ENCODE data around the gene IGIP. TPM values are rescaled to one million over a fixed set of nuclear protein-coding genes. Genes with fewer than 3 reads are reported as not detected.

Gene IGIP
- total RNA-seq, 1 donor from 2014 or later, result 11.8 TPM

- ATAC-seq, result no peak
- intact Hi-C loops (cut with micrococcal nuclease), result no loop called here
- no peak for DNase-seq
Observed at GRCh38 chr5:140109759-140110645, 15.7 kb upstream of the IGIP start.

DNA sequence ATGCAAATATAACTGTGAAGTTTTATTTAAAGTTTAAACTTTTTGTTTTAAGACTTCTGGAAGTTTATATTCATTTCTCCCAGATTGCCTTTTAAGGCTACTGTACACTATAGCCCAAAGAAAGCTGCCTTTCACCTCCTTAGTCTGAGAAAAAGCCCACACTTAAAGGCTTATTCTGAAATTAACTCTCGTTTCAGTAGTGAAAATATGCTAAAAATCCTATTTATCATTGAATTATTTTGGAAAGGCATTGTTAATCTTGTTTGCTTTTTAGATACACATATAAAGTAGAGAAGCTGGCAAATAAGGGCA, 15.1 kb upstream of the IGIP start:
- no peak for ATAC-seq
- DNase-seq, result no peak
- intact Hi-C loops (cut with micrococcal nuclease), result no loop called here

GRCh38 chr5:140111011-140111858, 14.5 kb upstream of the IGIP start:
- intact Hi-C loops (cut with micrococcal nuclease), result no loop called here
- no peak for ATAC-seq

DNA sequence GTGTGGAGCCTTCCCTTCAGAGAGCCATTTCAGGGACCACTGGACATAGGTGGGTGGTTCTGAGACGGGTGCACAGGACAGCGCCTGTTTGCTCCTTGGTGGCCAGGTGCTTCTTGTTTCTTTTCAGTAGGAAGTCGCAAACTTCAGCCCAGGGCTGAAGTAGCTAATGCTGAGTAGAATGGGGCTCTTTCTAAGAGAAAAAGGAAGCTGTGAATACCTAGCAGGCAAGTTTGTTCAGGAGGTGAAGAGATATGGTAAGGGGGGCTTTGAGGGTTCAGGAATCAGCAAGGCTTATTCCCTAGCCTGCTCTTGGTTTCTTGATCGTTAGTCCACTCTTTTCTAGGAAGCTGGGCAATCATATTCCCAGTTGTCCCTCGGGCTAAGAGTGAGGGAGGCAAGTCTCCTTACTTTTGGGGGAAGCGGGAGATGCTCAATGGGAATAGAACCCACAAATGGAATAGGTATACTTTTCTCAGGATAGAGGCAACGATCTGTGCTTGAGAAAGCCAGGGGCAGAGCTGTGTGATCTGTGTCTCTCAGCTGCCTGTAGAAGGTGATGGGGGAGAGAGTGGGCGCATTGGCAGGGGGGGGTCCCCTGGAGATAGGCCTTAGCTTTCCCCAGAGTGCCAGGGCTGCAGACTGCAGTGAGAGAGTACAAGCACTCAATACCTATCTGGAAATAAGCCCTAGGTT, 13.7 kb upstream of the IGIP start:
- DNase-seq (no peak), ATAC-seq (no peak)
- intact Hi-C loops (cut with micrococcal nuclease), result no loop called here

More at GRCh38 chr5:140111011-140111858, 14.5 kb upstream of the IGIP start:
- DNase-seq, result no peak

- no peak for ATAC-seq
- intact Hi-C loops (cut with micrococcal nuclease), result no loop called here
- no peak for DNase-seq
Observed at GRCh38 chr5:140112685-140113179, 13.0 kb upstream of the IGIP start.

DNA sequence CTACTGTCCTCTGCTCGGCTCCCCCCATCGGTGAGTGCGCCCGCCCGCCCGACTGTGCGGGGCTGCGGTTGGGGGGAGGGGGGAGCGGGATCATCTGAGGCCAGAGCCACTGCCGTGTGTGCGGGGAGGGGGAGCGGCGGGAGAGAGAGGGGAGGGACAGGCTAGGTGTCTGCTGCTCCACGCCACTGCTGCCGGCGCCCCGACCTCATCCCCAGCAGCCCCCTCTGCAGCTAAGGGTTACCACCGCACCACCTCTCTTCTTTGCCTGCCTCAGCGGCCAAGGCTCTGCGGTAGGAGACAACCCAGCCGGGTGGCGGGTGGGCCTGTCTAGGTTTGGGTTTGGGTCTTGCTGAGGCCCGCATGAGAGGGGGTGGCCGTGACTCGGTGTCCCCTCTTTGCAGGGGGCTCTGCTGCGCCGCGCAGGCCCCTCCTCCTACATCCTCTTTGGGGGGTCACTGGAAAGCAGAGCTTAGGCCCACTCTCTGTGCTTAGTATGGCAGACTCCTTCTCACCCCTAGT, 12.5 kb upstream of the IGIP start:
- intact Hi-C loops (cut with micrococcal nuclease), result no loop called here
- DNase-seq (peak; percentile 32), ATAC-seq (peak; percentile 15)

- DNase-seq, result peak; percentile 97
- intact Hi-C loops (cut with micrococcal nuclease), result no loop called here
- ATAC-seq, result peak; percentile 95
Observed at GRCh38 chr5:140113699-140114263, 12.0 kb upstream of the IGIP start, which contains the start of gene PURA. Gene PURA, plus strand, starts transcription at chr5:140114109. Its CDS starts 73 bp downstream, at chr5:140114182.

DNA sequence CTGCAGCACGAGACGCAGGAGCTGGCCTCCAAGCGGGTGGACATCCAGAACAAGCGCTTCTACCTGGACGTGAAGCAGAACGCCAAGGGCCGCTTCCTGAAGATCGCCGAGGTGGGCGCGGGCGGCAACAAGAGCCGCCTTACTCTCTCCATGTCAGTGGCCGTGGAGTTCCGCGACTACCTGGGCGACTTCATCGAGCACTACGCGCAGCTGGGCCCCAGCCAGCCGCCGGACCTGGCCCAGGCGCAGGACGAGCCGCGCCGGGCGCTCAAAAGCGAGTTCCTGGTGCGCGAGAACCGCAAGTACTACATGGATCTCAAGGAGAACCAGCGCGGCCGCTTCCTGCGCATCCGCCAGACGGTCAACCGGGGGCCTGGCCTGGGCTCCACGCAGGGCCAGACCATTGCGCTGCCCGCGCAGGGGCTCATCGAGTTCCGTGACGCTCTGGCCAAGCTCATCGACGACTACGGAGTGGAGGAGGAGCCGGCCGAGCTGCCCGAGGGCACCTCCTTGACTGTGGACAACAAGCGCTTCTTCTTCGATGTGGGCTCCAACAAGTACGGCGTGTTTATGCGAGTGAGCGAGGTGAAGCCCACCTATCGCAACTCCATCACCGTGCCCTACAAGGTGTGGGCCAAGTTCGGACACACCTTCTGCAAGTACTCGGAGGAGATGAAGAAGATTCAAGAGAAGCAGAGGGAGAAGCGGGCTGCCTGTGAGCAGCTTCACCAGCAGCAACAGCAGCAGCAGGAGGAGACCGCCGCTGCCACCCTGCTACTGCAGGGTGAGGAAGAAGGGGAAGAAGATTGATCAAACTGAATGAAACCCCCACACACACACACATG, 11.2 kb upstream of the IGIP start:
- ATAC-seq (peak; percentile 53), DNase-seq (peak; percentile 79)
- intact Hi-C loops (cut with micrococcal nuclease), result no loop called here

- ATAC-seq (no peak), DNase-seq (no peak)
- intact Hi-C loops (cut with micrococcal nuclease), result no loop called here
Observed at GRCh38 chr5:140115186-140115500, 10.6 kb upstream of the IGIP start.

DNA sequence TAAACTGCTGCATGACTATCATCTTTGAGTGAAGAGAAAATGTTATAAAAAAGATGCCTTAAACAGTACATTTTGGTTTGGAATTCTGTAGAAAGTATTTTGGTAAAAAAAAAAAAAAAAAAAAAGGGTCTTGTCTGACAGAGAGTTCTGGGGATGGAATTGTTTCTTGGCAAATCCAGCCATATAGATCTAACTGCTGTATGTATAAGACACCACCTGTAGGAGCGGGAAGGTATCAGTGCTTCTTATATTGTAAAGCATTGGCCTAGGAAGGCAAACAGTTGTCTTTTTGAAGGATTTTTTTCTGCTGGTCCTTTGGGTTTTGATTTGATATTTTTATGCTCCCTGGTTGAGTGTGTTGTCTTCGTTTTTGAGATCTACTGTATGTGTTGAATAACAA, 9.0 kb upstream of the IGIP start:
- no peak for ATAC-seq
- no peak for DNase-seq
- intact Hi-C loops (cut with micrococcal nuclease), result no loop called here

DNA sequence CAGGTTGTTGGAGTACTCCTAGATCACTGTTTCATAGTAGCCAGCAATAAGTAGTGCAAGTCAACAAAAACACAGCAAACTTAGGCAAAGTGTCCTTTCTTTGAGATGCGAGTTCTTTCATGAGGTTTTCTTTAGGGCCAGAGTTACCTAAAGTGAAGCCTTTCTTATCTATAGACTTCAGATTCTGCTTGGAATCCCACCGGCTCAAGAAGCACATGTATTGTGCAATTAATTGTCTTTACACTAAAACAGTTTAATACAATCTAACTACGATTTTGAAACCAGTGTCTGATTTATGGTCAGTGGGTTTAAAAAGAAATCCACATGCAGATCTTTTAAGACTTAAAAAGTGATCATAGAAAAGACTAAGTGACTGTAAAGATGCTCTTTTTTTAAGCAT, 8.2 kb upstream of the IGIP start:
- no peak for ATAC-seq
- no peak for DNase-seq
- intact Hi-C loops (cut with micrococcal nuclease), result no loop called here

DNA sequence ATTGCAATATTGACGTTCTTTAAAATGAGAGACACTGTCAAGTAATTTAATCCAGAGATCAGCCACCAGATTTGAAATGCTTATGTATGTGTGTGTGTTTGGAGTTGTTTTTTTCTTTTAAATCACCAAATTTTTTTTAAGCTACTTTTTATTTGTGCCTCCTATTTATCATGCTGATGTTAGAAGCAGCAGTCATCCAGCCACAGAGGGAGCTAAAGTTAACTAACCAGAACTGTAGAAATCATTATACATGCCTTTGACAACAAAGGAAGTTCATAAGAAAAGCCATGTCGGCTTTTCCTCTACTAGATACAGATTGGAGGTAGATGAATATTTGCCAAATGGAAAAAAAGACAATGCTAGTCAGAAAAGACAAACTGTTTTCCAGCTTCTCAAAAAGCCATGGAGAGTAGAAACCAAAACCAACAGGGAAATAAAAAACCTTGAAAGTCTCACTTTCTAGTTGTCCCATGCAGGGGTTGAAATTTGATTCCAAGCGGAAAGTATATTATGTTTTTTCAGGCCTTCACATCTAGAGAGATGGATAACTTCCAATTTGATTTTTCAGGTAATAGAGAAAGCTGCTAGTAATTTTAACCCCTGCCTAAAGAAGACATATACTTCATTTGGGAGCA, 7.3 kb upstream of the IGIP start:
- no peak for ATAC-seq
- intact Hi-C loops (cut with micrococcal nuclease), result no loop called here

DNA sequence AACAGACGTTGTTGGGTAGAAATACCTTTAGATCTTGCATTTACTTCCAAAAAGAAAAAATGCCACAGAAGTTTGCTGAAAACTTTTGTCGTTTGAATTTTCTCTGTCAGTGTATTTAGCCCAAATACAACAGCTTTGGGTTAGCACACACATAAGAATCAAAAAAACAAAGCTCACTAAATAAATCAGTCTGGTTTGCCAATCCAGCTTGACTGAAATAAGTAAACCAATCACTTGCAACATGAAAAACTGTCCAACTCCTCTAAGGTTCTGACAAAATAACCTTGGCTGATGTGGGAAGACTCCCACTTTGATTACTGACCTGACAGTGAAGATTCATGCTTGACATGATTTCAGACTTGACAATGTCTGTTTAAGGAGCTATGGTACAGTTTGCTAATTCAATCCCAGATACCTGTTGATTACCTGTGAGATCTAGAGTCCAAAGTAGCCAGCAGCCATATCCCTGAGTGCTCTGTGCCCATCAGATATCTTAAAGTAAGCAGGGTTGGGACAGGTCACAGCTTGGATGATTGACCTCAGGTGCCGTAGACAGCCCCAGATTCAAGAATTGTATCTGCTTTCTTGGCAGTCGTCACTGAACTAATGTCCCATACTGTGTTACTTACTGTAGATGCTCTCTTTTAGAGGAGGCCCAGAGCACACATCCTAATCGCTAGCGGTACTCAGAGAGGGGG, 727 bp downstream of the IGIP start:
- ATAC-seq (no peak), DNase-seq (no peak)
- intact Hi-C loops (cut with micrococcal nuclease), result no loop called here

More for the DNA sequence above, 7.3 kb upstream of the IGIP start:
- no peak for DNase-seq

DNA sequence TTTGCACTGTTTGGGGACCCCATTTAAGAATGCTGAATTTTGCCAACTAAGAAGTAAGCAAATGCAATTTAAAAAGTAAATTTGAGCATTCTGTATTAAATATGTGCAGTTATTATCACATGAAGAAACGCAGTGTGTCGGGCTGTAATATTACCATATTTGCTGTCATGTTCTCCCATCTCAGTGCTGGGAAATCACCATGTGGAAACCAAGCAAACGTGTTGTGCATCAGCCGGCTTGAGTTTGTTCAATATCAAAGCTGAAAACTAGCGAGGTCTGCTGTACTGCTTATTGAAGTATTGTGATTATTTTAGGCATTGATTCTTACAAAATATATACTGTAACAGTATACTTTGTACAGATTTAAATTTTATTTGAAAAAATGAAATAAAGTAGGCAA, 2.6 kb downstream of the IGIP start:
- intact Hi-C loops (cut with micrococcal nuclease), result no loop called here
- DNase-seq (no peak), ATAC-seq (no peak)

- DNase-seq (no peak), ATAC-seq (peak; percentile 23)
- intact Hi-C loops (cut with micrococcal nuclease), result no loop called here
Observed at GRCh38 chr5:140130949-140131733, 5.4 kb downstream of the IGIP start.

DNA sequence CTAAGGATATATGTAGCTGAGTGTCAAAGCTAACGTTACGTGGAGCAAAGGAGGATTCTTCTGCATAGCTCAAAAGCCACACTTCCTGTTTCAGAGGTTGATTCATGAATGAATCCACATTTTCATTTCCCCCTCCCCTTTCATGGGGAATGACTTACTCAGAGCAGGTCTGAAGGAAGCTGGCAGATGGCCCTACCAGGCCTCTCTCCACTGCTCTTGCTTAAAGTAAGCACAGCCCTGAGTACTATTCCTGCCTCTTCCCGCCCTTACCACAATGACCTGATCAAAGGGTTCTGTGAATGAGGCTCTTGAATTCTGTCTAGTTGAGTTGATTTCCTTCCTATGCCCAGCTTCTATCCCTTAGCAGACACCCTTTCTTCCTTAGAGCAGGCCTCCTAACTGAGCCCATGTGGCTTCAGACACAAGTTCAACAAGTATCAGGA, 6.3 kb downstream of the IGIP start:
- ATAC-seq (peak; percentile 75), DNase-seq (no peak)
- intact Hi-C loops (cut with micrococcal nuclease), result no loop called here
